NCI-H128 (cell line): Measurements from ENCODE around the gene TMEM92.

Source experiments
- DNase-seq: peaks from one replicate; lab custom pipeline; 2025; ENCODE audit not compliant: unreplicated experiment; lab: John Stamatoyannopoulos, UW

TMEM92 gene

GRCh38 chr17:50325906-50326305 is 51.6 kb downstream of the TMEM92 start:
- DNase-seq: no peak

- no peak for DNase-seq
Observed at GRCh38 chr17:50326831-50327364, 52.6 kb downstream of the TMEM92 start.

- no peak for DNase-seq
Observed at GRCh38 chr17:50328363-50329325, 54.4 kb downstream of the TMEM92 start.

GRCh38 chr17:50329716-50330115 is 55.5 kb downstream of the TMEM92 start:
- no peak for DNase-seq

- no peak for DNase-seq
Observed at GRCh38 chr17:50330151-50330775, 56.0 kb downstream of the TMEM92 start.
